ENCODE measurements around the gene SLC9A9.
"Not testable (repeated sequence)": the region's sequence is repeated elsewhere in the genome, so short reads cannot be mapped to it uniquely, and the experiment has no call there.

The SLC9A9 gene

GRCh38 chr3:143535994-143536784 lies 312.1 kb downstream of the SLC9A9 start:
- DNase-seq, result no peak

- DNase-seq, result no peak
Observed at GRCh38 chr3:143533391-143533790, 314.9 kb downstream of the SLC9A9 start.

- DNase-seq, result no peak
Observed at GRCh38 chr3:143532091-143532490, 316.2 kb downstream of the SLC9A9 start.

GRCh38 chr3:143531101-143531500 lies 317.2 kb downstream of the SLC9A9 start:
- DNase-seq, result no peak

- no peak for DNase-seq
Observed at GRCh38 chr3:143529798-143530197, 318.5 kb downstream of the SLC9A9 start.

GRCh38 chr3:143529018-143529478 lies 319.2 kb downstream of the SLC9A9 start:
- peak; percentile 3 for DNase-seq

- no peak for DNase-seq
Observed at GRCh38 chr3:143526011-143526545, 322.2 kb downstream of the SLC9A9 start.

- DNase-seq, result no peak
Observed at GRCh38 chr3:143525408-143525807, 322.9 kb downstream of the SLC9A9 start.

- no peak for DNase-seq
Observed at GRCh38 chr3:143521803-143522202, 326.5 kb downstream of the SLC9A9 start.

- not testable (repeated sequence) for DNase-seq
Observed at GRCh38 chr3:143517131-143517530, 331.1 kb downstream of the SLC9A9 start.

GRCh38 chr3:143514874-143515273 lies 333.4 kb downstream of the SLC9A9 start:
- no peak for DNase-seq

- DNase-seq, result no peak
Observed at GRCh38 chr3:143514109-143514508, 334.2 kb downstream of the SLC9A9 start.

- DNase-seq, result no peak
Observed at GRCh38 chr3:143511174-143511879, 336.9 kb downstream of the SLC9A9 start.

GRCh38 chr3:143510601-143511000 lies 337.7 kb downstream of the SLC9A9 start:
- no peak for DNase-seq

GRCh38 chr3:143507735-143508580 lies 340.3 kb downstream of the SLC9A9 start:
- DNase-seq, result no peak

GRCh38 chr3:143506190-143506589 lies 342.1 kb downstream of the SLC9A9 start:
- DNase-seq, result no peak

GRCh38 chr3:143503325-143503885 lies 344.9 kb downstream of the SLC9A9 start:
- no peak for DNase-seq

GRCh38 chr3:143502081-143502480 lies 346.2 kb downstream of the SLC9A9 start:
- no peak for DNase-seq

- DNase-seq, result no peak
Observed at GRCh38 chr3:143497382-143497781, 350.9 kb downstream of the SLC9A9 start.

GRCh38 chr3:143496191-143496590 lies 352.1 kb downstream of the SLC9A9 start:
- DNase-seq, result no peak

GRCh38 chr3:143495527-143495926 lies 352.7 kb downstream of the SLC9A9 start:
- no peak for DNase-seq

GRCh38 chr3:143486611-143487010 lies 361.7 kb downstream of the SLC9A9 start:
- DNase-seq, result no peak

Data from CD4-positive, alpha-beta T cell treated with Interleukin-17A for 1 hour (primary cell).